Fibroblast of lung (primary cell): Measurements from ENCODE around the gene MFAP2. TPM values are rescaled to one million over a fixed set of nuclear protein-coding genes. Genes with fewer than 3 reads are reported as not detected.

ENCODE experiments used
- DNase-seq, 2 donors: peaks; one replicate each; pipeline versions ENCODE4 v3.0.0 to v3.0.0-alpha.2; 2010; ENCODE audit warnings: low read depth in 2 of 2
- H2AFZ ChIP-seq: 2 replicates; pipeline ENCODE4 v1.5.1; 2012; ENCODE audit warnings: low read length, control low read depth, inconsistent platforms
- H3K27ac ChIP-seq: 2 replicates; pipeline ENCODE4 v1.5.1; 2011; ENCODE audit warnings: low read length, control low read depth; ENCODE audit not compliant: insufficient read depth
- H3K27me3 ChIP-seq: 2 replicates; pipeline ENCODE4 v1.5.1; 2011; ENCODE audit warnings: mild to moderate bottlenecking, low read length; ENCODE audit not compliant: control insufficient read depth, insufficient read depth
- H3K36me3 ChIP-seq: 2 replicates; pipeline ENCODE4 v1.5.1; 2011; ENCODE audit warnings: low read length; ENCODE audit not compliant: control insufficient read depth, insufficient read depth
- H3K4me1 ChIP-seq: 2 replicates; pipeline ENCODE4 v1.5.1; 2011; ENCODE audit warnings: low read length; ENCODE audit not compliant: control insufficient read depth, insufficient read depth; ENCODE audit errors: extremely low read depth
- H3K4me2 ChIP-seq: 2 replicates; pipeline ENCODE4 v1.5.1; 2011; ENCODE audit warnings: low read length, control low read depth; ENCODE audit not compliant: insufficient read depth; ENCODE audit errors: extremely low read depth
- H3K4me3 ChIP-seq, 4 experiments: fragments of 200-600 bp in 1 of 4; sonication (generic) in 1 of 4; replicated peaks in 1 of 4; 2 replicates each; pipeline ENCODE4 v1.5.1; 2011 to 2016; ENCODE audit warnings: low read length in 4 of 4, low read depth in 3 of 4, mild to moderate bottlenecking in 3 of 4, control low read depth in 2 of 4, inconsistent platforms in 1 of 4, mixed read lengths in 1 of 4; ENCODE audit not compliant: insufficient read depth in 1 of 4; ENCODE audit errors: control extremely low read depth in 1 of 4
- H3K79me2 ChIP-seq: 2 replicates; pipeline ENCODE4 v1.5.1; 2012; ENCODE audit warnings: mild to moderate bottlenecking, low read length, inconsistent platforms; ENCODE audit not compliant: control insufficient read depth, insufficient read depth
- H3K9ac ChIP-seq: 2 replicates; pipeline ENCODE4 v1.5.1; 2011; ENCODE audit warnings: mild to moderate bottlenecking, low read length, control low read depth; ENCODE audit not compliant: insufficient read depth
- H3K9me3 ChIP-seq: 2 replicates; pipeline ENCODE4 v1.5.1; 2012; ENCODE audit warnings: low read depth, low read length; ENCODE audit not compliant: control insufficient read depth, insufficient read depth
- H4K20me1 ChIP-seq: 2 replicates; pipeline ENCODE4 v1.5.1; 2011; ENCODE audit warnings: low read length; ENCODE audit not compliant: control insufficient read depth, insufficient read depth; ENCODE audit errors: extremely low read depth
- EZH2 ChIP-seq: IDR thresholded peaks from 2 replicates; pipeline ENCODE4 v1.5.1; 2012; ENCODE audit warnings: low read length, control low read depth, mild to moderate bottlenecking; ENCODE audit errors: missing control alignments
- polyA minus RNA-seq: library from RNA; depleted of rRNA, polyadenylated mRNA; stranded (reverse); fragments of >200 nt; gene quantifications from 2 replicates; pipeline ENCODE4 v1.2.3, GENCODE V29; 2011; ENCODE audit warnings: low replicate concordance
- polyA plus RNA-seq, 2 donors: library from polyadenylated mRNA; depleted of rRNA in 1 of 2; stranded (reverse) in 1 of 2; unstranded in 1 of 2; fragments of >200 nt; gene quantifications; 2 replicates each; pipeline ENCODE4 v1.2.1, GENCODE V29; 2011 to 2012; ENCODE audit warnings: missing spikeins in 1 of 2
- total RNA-seq: library from RNA; depleted of rRNA; stranded (reverse); fragments of >200 nt; gene quantifications from 2 replicates; pipeline ENCODE4 v1.2.1, GENCODE V29; 2014
- TF ChIP-seq, protein P1 (sequence below), 2 donors: IDR thresholded peaks in 1 of 2; conservative IDR thresholded peaks in 1 of 2; 1 replicate in 1 of 2; 2 replicates in 1 of 2; pipeline ENCODE4 v1.5.1; 2011 to 2012; ENCODE audit warnings: low read length in 2 of 2, control low read depth in 1 of 2, inconsistent platforms in 1 of 2, low read depth in 1 of 2, mild to moderate bottlenecking in 1 of 2

Gene MFAP2, protein sequence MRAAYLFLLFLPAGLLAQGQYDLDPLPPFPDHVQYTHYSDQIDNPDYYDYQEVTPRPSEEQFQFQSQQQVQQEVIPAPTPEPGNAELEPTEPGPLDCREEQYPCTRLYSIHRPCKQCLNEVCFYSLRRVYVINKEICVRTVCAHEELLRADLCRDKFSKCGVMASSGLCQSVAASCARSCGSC
- total RNA-seq (10.0 and 16.2 TPM in 2 replicates), polyA plus RNA-seq (14.1 and 40.4 TPM in 2 replicates), polyA minus RNA-seq (22.1 and 79.0 TPM in 2 replicates)
- 18.9 and 62.7 TPM in 2 replicates for polyA plus RNA-seq (2012)

DNA sequence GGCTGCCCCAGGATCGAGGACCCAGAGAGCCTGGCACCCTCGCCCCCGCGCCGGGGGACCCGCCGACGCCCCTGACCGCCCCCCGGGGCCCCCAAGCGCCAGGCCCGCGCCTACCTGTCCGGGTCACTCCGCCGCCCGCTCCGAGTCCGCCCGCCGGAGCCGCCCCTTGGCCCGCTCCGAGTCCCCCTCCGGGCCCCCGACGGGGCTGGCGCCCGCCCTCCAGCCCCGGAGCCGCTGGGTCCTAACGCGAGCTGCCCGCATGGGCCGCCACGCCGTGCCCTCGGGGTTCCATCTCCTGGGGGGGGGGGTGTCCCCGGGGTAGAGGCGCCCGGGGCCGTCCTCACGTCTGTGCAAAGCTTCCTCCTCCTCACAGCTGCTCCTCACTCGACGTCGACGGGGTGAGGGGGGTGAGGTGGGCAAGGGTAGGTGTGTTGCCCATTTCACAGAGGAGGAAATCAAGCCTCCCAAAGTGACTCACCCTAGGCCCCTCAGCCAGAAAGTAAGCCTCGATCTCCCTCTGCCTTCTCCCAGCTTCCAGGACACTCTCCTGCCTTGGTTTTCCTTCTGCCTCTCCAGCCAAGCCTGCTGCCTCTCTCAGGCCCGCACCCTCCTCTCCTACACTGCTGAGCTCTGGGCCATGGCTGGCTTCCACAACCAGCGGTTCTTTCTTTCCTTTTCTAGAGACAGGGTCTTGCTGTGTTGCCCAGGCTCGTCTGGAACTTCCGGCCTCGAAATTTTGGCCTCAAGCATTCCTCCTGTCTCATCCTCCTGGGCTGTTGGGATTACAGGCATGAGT, at the start of gene MFAP2:
Gene MFAP2 (minus strand): TSS at position 148 of the 796 bp plus-strand sequence. CDS start 2,347 bp downstream, outside the sequence.
- Histone ChIP-seq H3K9me3 (no peaks in the 10 kb centered on the region), H3K27ac (peak within 1 kb of the TSS; percentile 83), H3K4me1 (peaks cover 23% of the 10 kb centered on the region), H2AFZ (no peak within 1 kb of the TSS), H3K4me3 (peak within 1 kb of the TSS; percentile 67 to 74 (median 72)), H3K9ac (peak within 1 kb of the TSS; percentile 58), H3K36me3 (peaks cover 1% of the 10 kb centered on the region), H4K20me1 (no peaks in the 10 kb centered on the region), H3K79me2 (peaks cover 10% of the 10 kb centered on the region), H3K27me3 (no peaks in the 10 kb centered on the region), H3K4me2 (peak within 1 kb of the TSS; percentile 86)
- DNase-seq, result peak in 1 of 2 donors; percentile 44
- TF ChIP-seq, protein P1, sequence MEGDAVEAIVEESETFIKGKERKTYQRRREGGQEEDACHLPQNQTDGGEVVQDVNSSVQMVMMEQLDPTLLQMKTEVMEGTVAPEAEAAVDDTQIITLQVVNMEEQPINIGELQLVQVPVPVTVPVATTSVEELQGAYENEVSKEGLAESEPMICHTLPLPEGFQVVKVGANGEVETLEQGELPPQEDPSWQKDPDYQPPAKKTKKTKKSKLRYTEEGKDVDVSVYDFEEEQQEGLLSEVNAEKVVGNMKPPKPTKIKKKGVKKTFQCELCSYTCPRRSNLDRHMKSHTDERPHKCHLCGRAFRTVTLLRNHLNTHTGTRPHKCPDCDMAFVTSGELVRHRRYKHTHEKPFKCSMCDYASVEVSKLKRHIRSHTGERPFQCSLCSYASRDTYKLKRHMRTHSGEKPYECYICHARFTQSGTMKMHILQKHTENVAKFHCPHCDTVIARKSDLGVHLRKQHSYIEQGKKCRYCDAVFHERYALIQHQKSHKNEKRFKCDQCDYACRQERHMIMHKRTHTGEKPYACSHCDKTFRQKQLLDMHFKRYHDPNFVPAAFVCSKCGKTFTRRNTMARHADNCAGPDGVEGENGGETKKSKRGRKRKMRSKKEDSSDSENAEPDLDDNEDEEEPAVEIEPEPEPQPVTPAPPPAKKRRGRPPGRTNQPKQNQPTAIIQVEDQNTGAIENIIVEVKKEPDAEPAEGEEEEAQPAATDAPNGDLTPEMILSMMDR (conservative IDR thresholded peaks at IDR 0.05 in 1 of 2, IDR thresholded peaks at IDR 0.05 in 1 of 2; ENCODE audit: low read depth in 1 of 2, low read length in 2 of 2), result no peak
- no peak for TF ChIP-seq EZH2

DNA sequence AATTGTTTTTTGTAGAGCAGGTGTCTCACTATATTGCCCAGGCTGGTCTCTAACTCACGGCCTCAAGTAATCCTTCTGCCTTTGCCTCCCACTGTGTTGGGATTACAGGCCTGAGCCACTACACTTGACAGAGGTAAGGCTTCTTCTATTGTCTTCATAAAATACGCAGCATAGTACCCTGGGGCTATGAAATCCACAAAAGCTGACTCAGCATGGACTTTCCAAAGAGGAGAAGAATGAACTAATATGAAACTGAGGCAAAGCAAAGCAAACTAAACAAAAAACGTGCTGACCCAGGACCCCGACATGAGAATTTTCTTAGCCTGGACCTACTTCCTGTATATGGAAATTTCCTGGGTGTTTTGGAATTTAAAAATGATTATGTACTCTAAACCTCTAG, 49.8 kb upstream of the MFAP2 start:
- H2AFZ ChIP-seq, result no peak overlapping the region
- H3K4me1 ChIP-seq, result no peaks in the 10 kb centered on the region
- no peaks in the 10 kb centered on the region for H3K9me3 ChIP-seq
- no peaks in the 10 kb centered on the region for H3K27me3 ChIP-seq
- H3K36me3 ChIP-seq, result peaks cover 8% of the 10 kb centered on the region
- no peaks in the 10 kb centered on the region for H3K79me2 ChIP-seq
- no peak for DNase-seq
- H3K4me3 ChIP-seq, result no peak overlapping the region
- TF ChIP-seq, protein P1 (conservative IDR thresholded peaks at IDR 0.05 in 1 of 2, IDR thresholded peaks at IDR 0.05 in 1 of 2; ENCODE audit: low read depth in 1 of 2, low read length in 2 of 2), result no peak
- no peak for TF ChIP-seq EZH2
- H3K4me2 ChIP-seq, result no peak overlapping the region
- H4K20me1 ChIP-seq, result no peaks in the 10 kb centered on the region
- no peak overlapping the region for H3K27ac ChIP-seq
- H3K9ac ChIP-seq, result no peak overlapping the region

DNA sequence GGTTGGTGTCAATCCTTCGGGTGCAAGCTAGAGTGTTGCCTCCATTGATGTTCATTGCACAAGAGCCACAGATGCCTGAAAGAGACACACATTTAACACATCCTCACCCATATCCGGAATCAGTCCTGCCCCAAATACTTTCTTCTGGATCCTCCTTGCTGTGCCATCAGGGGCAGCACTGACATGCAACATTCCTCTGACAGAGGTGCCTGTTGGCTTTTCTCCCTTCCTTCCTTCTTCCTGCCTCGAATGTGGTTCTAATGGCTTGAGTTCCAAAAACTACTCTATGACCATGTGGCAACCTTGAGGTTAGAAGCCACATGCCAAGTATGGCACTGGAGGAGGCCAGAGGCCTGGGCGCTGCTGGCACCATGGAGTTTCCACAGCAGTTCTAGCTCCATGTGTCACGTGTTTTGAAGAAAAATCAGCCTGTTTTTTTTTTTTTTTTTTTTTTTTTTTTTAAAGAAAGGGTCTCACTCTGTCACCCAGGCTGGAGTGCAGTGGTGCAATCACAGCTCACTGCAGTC, 48.3 kb upstream of the MFAP2 start:
- Histone ChIP-seq H3K4me2 (no peak overlapping the region), H3K9ac (no peak overlapping the region), H3K9me3 (no peaks in the 10 kb centered on the region), H3K4me1 (no peaks in the 10 kb centered on the region), H3K79me2 (no peaks in the 10 kb centered on the region), H3K4me3 (no peak overlapping the region), H3K27me3 (no peaks in the 10 kb centered on the region), H3K36me3 (peaks cover 8% of the 10 kb centered on the region), H4K20me1 (no peaks in the 10 kb centered on the region), H3K27ac (no peak overlapping the region), H2AFZ (no peak overlapping the region)
- no peak for TF ChIP-seq EZH2
- TF ChIP-seq, protein P1 (conservative IDR thresholded peaks at IDR 0.05 in 1 of 2, IDR thresholded peaks at IDR 0.05 in 1 of 2; ENCODE audit: low read depth in 1 of 2, low read length in 2 of 2), result no peak
- no peak for DNase-seq
